Activated naive CD4-positive, alpha-beta T cell treated with anti-CD3 and anti-CD28 coated beads, Interleukin-2, amount 50 U/mL, for 16 hours (primary cell): ENCODE results near the gene CNOT10.
"Not testable (repeated sequence)": the region's sequence is repeated elsewhere in the genome, so short reads cannot be mapped to it uniquely, and the experiment has no call there.

Source experiments
- DNase-seq: peaks from one replicate; pipeline ENCODE4 v3.0.0-alpha.2; 2020

The CNOT10 gene

GRCh38 chr3:32684800-32685542 lies at the start of gene CNOT10:
CNOT10 (plus strand) TSS chr3:32685188; CDS start chr3:32685461, 273 bp downstream.
- DNase-seq: peak; percentile 96

- DNase-seq: no peak
Measured at GRCh38 chr3:32640939-32641338, 44.0 kb upstream of the CNOT10 start.

GRCh38 chr3:32641356-32641755 lies 43.6 kb upstream of the CNOT10 start:
- DNase-seq: no peak

- no peak for DNase-seq
Measured at GRCh38 chr3:32643354-32643753, 41.6 kb upstream of the CNOT10 start.

GRCh38 chr3:32643816-32644215 lies 41.2 kb upstream of the CNOT10 start:
- no peak for DNase-seq

- DNase-seq: no peak
Measured at GRCh38 chr3:32644380-32644779, 40.6 kb upstream of the CNOT10 start.

- DNase-seq: no peak
Measured at GRCh38 chr3:32646761-32647160, 38.2 kb upstream of the CNOT10 start.

GRCh38 chr3:32652337-32653100 lies 32.5 kb upstream of the CNOT10 start:
- not testable (repeated sequence) for DNase-seq

- no peak for DNase-seq
Measured at GRCh38 chr3:32655167-32655566, 29.8 kb upstream of the CNOT10 start.

GRCh38 chr3:32660634-32661033 lies 24.4 kb upstream of the CNOT10 start:
- no peak for DNase-seq

GRCh38 chr3:32662647-32663046 lies 22.3 kb upstream of the CNOT10 start:
- DNase-seq: no peak

GRCh38 chr3:32664630-32665075 lies 20.3 kb upstream of the CNOT10 start:
- DNase-seq: not testable (repeated sequence)

GRCh38 chr3:32667072-32667582 lies 17.9 kb upstream of the CNOT10 start:
- no peak for DNase-seq

- DNase-seq: not testable (repeated sequence)
Measured at GRCh38 chr3:32669226-32669625, 15.8 kb upstream of the CNOT10 start.

GRCh38 chr3:32673730-32674129 lies 11.3 kb upstream of the CNOT10 start:
- not testable (repeated sequence) for DNase-seq

GRCh38 chr3:32675164-32675563 lies 9.8 kb upstream of the CNOT10 start:
- no peak for DNase-seq

GRCh38 chr3:32675650-32676049 lies 9.3 kb upstream of the CNOT10 start:
- no peak for DNase-seq

GRCh38 chr3:32681811-32682210 lies 3.2 kb upstream of the CNOT10 start:
- DNase-seq: no peak

GRCh38 chr3:32684029-32684799 lies 774 bp upstream of the CNOT10 start:
- DNase-seq: no peak

GRCh38 chr3:32685543-32686185 lies 676 bp downstream of the CNOT10 start:
- DNase-seq: no peak

- no peak for DNase-seq
Measured at GRCh38 chr3:32686713-32687112, 1.7 kb downstream of the CNOT10 start.

- DNase-seq: no peak
Measured at GRCh38 chr3:32691847-32692246, 6.9 kb downstream of the CNOT10 start.

- DNase-seq: no peak
Measured at GRCh38 chr3:32696523-32696922, 11.5 kb downstream of the CNOT10 start.
